LHCN-M2 (cell line): ENCODE measurements around the gene ENGASE. TPM values are rescaled to one million over a fixed set of nuclear protein-coding genes. Genes with fewer than 3 reads are reported as not detected.

ENCODE experiments used
- DNase-seq: peaks from one replicate; pipeline ENCODE4 v3.0.0-alpha.2; 2012; ENCODE audit warnings: low read depth
- total RNA-seq: library from RNA; depleted of rRNA; stranded (reverse); fragments of >200 nt; gene quantifications from 2 replicates; pipeline ENCODE4 v1.2.3, GENCODE V29; 2014

Gene ENGASE
- total RNA-seq, 1 experiment from 2014 or later: 7.6 TPM

GRCh38 chr17:79093270-79093669 is 18.6 kb downstream of the ENGASE start:
- DNase-seq: no peak

- no peak for DNase-seq
These were observed 19.6 kb downstream of the ENGASE start for GRCh38 chr17:79094261-79094660.

GRCh38 chr17:79095345-79096055 is 20.9 kb downstream of the ENGASE start:
- peak; percentile 8 for DNase-seq

GRCh38 chr17:79096477-79096876 is 21.9 kb downstream of the ENGASE start:
- DNase-seq: no peak

GRCh38 chr17:79097226-79098055 is 22.8 kb downstream of the ENGASE start:
- DNase-seq: no peak

GRCh38 chr17:79098282-79098867 is 23.8 kb downstream of the ENGASE start:
- no peak for DNase-seq

GRCh38 chr17:79100405-79100804 is 25.8 kb downstream of the ENGASE start:
- no peak for DNase-seq

- DNase-seq: no peak
These were observed 26.6 kb downstream of the ENGASE start for GRCh38 chr17:79101111-79101673.

GRCh38 chr17:79102214-79102613 is 27.6 kb downstream of the ENGASE start:
- no peak for DNase-seq

GRCh38 chr17:79104898-79105600 is 30.4 kb downstream of the ENGASE start:
- DNase-seq: no peak

- no peak for DNase-seq
These were observed 31.3 kb downstream of the ENGASE start for GRCh38 chr17:79105937-79106336.

- DNase-seq: no peak
These were observed 32.3 kb downstream of the ENGASE start for GRCh38 chr17:79106958-79107357.

- DNase-seq: no peak
These were observed 33.0 kb downstream of the ENGASE start for GRCh38 chr17:79107499-79108231.

- DNase-seq: no peak
These were observed 33.7 kb downstream of the ENGASE start for GRCh38 chr17:79108232-79108850.

- no peak for DNase-seq
These were observed 34.2 kb downstream of the ENGASE start for GRCh38 chr17:79108870-79109269.

GRCh38 chr17:79109584-79109983 is 35.0 kb downstream of the ENGASE start:
- DNase-seq: no peak

GRCh38 chr17:79111097-79111496 is 36.5 kb downstream of the ENGASE start:
- no peak for DNase-seq

GRCh38 chr17:79112471-79112870 is 37.8 kb downstream of the ENGASE start:
- no peak for DNase-seq

GRCh38 chr17:79113699-79114457 is 39.3 kb downstream of the ENGASE start:
- DNase-seq: no peak
